Activated T-helper 2 cell treated with anti-CD3 and anti-CD28 coated beads, Interferon-gamma antibody, Interleukin-2, Interleukin-4, amounts not matched to agents 10 μg/mL and 5 μg/mL and 100 μg/mL, durations not matched to agents 14 hours and 24 hours and 36 hours (primary cell): ENCODE data around the gene CLCN6. TPM values are rescaled to one million over a fixed set of nuclear protein-coding genes. Genes with fewer than 3 reads are reported as not detected.
A peak's percentile ranks its signal among the peaks of the same experiment; 100 is the strongest.

Experiments
- DNase-seq: peaks from one replicate; pipeline ENCODE4 v3.0.0; 2021; ENCODE audit warnings: low spot score
- H3K27ac Mint-ChIP-seq: one replicate; pipeline ENCODE4 v1.8.0; 2021; ENCODE audit warnings: mixed read lengths
- H3K27me3 Mint-ChIP-seq: one replicate; pipeline ENCODE4 v1.8.0; 2021; ENCODE audit warnings: low read depth, mixed read lengths
- H3K36me3 Mint-ChIP-seq: one replicate; pipeline ENCODE4 v1.8.0; 2021; ENCODE audit warnings: low read depth, mixed read lengths
- H3K4me1 Mint-ChIP-seq: one replicate; pipeline ENCODE4 v1.8.0; 2021; ENCODE audit warnings: low read depth, mixed read lengths
- H3K4me3 Mint-ChIP-seq: one replicate; pipeline ENCODE4 v1.8.0; 2021; ENCODE audit warnings: low read depth, mild to moderate bottlenecking, moderate library complexity, mixed read lengths
- H3K9me3 Mint-ChIP-seq: one replicate; pipeline ENCODE4 v1.8.0; 2021; ENCODE audit warnings: mixed read lengths
- intact Hi-C: fragments of 100-400 bp; cut with micrococcal nuclease; formaldehyde crosslinking; loops from one replicate; pipeline ENCODE4 v1.15.1; 2023
- total RNA-seq: library from RNA; stranded (reverse); gene quantifications from 2 replicates; pipeline ENCODE4 v1.2.3, GENCODE V29; 2022

Gene CLCN6
- total RNA-seq, 1 donor from 2014 or later, result 18.8 TPM

DNA sequence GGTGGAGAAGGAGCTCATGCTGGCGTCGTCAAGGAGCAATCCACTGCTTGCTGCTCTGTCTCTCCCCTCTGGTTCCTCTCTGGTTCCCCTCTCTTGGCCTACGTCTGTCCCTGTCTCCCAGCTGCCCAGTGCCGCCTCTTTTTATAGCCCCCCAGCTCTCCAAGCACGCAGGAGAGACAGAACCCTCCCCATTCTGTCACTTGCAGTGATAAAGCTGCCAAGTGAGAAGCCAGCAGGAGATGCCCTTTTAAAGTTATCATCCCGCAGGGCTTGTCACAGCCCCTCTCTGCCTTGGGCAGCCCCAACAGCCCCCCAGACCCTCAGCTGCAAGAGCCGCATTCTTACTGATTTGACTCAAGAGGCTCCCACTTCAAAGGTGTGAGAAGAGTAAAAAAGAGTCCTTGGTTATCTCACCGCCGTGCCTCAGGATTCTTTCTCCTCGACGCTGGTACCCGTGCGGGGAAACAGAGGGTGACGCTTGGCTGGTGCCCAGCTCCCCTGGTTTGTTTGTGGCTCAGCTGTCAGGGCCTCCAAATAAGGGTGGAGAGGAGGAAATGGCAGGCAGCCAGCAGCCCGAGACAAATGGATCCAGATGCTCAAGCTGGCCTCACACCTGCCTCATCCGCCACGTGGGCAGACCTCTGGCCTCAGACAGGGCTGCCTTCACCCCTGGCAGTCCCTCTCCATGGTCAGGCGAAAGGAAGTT is 41.8 kb downstream of the CLCN6 start, which contains the start of gene NPPA:
Gene NPPA (minus strand): TSS at position 117 of the 706 bp plus-strand sequence. CDS start 99 bp downstream, at position 18.
- intact Hi-C loops, result no loop called here
- no peak for DNase-seq
- no peaks in the 10 kb centered on the region for H3K9me3 Mint-ChIP-seq
- H3K27me3 Mint-ChIP-seq, result peaks cover 8% of the 10 kb centered on the region
- peaks cover 15% of the 10 kb centered on the region for H3K36me3 Mint-ChIP-seq
- H3K4me1 Mint-ChIP-seq, result no peaks in the 10 kb centered on the region
- no peak within 1 kb of the TSS for H3K27ac Mint-ChIP-seq
- no peak within 1 kb of the TSS for H3K4me3 Mint-ChIP-seq

GRCh38 chr1:11848373-11848700 is 42.3 kb downstream of the CLCN6 start:
- no peaks in the 10 kb centered on the region for H3K9me3 Mint-ChIP-seq
- no peak overlapping the region for H3K4me3 Mint-ChIP-seq
- no peaks in the 10 kb centered on the region for H3K4me1 Mint-ChIP-seq
- peaks cover 10% of the 10 kb centered on the region for H3K27me3 Mint-ChIP-seq
- intact Hi-C loops, result no loop called here
- DNase-seq, result no peak
- H3K27ac Mint-ChIP-seq, result no peak overlapping the region
- H3K36me3 Mint-ChIP-seq, result peaks cover 14% of the 10 kb centered on the region

DNA sequence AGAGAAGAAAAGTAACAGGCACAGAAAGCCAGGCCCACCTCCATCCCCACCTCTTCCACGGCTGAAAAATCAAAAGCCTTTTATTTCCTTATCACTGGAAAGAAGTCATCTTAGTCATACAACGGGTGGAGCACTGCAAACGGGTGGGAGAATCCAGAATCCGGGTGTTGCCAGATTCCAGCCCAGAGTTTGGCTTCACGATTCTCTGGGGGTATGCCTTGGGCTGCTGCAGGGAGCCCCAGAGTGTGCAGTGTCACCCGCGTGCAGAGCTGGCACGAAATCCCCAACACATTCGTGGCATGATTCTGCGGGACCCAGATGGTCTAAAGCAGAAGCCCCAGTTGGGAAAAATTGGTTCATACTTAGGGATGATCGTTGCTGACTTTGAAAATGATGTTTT is 44.2 kb downstream of the CLCN6 start:
- Mint-ChIP-seq H3K4me3 (no peak overlapping the region), H3K9me3 (no peaks in the 10 kb centered on the region), H3K27me3 (peaks cover 10% of the 10 kb centered on the region), H3K27ac (no peak overlapping the region), H3K4me1 (no peaks in the 10 kb centered on the region), H3K36me3 (peaks cover 5% of the 10 kb centered on the region)
- DNase-seq, result no peak
- intact Hi-C loops, result no loop called here

- Mint-ChIP-seq H3K27me3 (peaks cover 10% of the 10 kb centered on the region), H3K4me1 (no peaks in the 10 kb centered on the region), H3K4me3 (no peak overlapping the region), H3K9me3 (no peaks in the 10 kb centered on the region), H3K36me3 (no peaks in the 10 kb centered on the region), H3K27ac (no peak overlapping the region)
- intact Hi-C loops, result no loop called here
- no peak for DNase-seq
These were observed 45.2 kb downstream of the CLCN6 start for GRCh38 chr1:11851180-11851579.

- DNase-seq, result no peak
- Mint-ChIP-seq H3K4me3 (no peak overlapping the region), H3K27me3 (peaks cover 21% of the 10 kb centered on the region), H3K9me3 (no peaks in the 10 kb centered on the region), H3K4me1 (no peaks in the 10 kb centered on the region), H3K36me3 (no peaks in the 10 kb centered on the region), H3K27ac (no peak overlapping the region)
- intact Hi-C loops, result no loop called here
These were observed 48.5 kb downstream of the CLCN6 start for GRCh38 chr1:11854519-11854918.

DNA sequence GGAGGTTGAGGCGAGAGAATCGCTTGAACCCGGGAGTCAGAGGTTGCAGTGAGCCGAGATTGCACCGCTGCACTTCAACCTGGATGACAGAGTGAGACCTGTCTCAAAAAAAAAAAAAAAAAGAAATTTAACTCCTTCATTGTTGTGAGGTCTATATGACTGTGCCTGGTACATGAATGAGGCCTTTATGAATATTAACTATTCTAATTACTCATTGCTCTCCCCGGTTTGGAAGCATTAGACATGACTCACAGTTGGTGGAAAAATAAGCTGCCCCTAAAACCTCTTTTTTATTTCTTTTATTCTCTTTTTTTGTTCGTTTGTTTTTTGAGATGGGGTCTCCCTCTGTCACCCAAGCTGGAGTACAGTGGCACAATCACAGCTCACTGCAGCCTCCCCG is 49.4 kb downstream of the CLCN6 start:
- no peaks in the 10 kb centered on the region for H3K9me3 Mint-ChIP-seq
- intact Hi-C loops, result no loop called here
- H3K4me3 Mint-ChIP-seq, result no peak overlapping the region
- no peaks in the 10 kb centered on the region for H3K36me3 Mint-ChIP-seq
- no peak overlapping the region for H3K27ac Mint-ChIP-seq
- H3K27me3 Mint-ChIP-seq, result peaks cover 29% of the 10 kb centered on the region
- no peaks in the 10 kb centered on the region for H3K4me1 Mint-ChIP-seq
- DNase-seq, result no peak

GRCh38 chr1:11856698-11857097 is 50.7 kb downstream of the CLCN6 start:
- Mint-ChIP-seq H3K36me3 (no peaks in the 10 kb centered on the region), H3K27me3 (peaks cover 31% of the 10 kb centered on the region), H3K27ac (no peak overlapping the region), H3K4me3 (no peak overlapping the region), H3K4me1 (no peaks in the 10 kb centered on the region), H3K9me3 (no peaks in the 10 kb centered on the region)
- DNase-seq, result no peak
- intact Hi-C loops, result no loop called here

- H3K4me3 Mint-ChIP-seq, result no peak overlapping the region
- no peaks in the 10 kb centered on the region for H3K9me3 Mint-ChIP-seq
- no peak overlapping the region for H3K27ac Mint-ChIP-seq
- intact Hi-C loops, result no loop called here
- H3K27me3 Mint-ChIP-seq, result peaks cover 31% of the 10 kb centered on the region
- no peaks in the 10 kb centered on the region for H3K4me1 Mint-ChIP-seq
- H3K36me3 Mint-ChIP-seq, result no peaks in the 10 kb centered on the region
- DNase-seq, result no peak
These were observed 51.3 kb downstream of the CLCN6 start for GRCh38 chr1:11857164-11857851.

- peaks cover 32% of the 10 kb centered on the region for H3K27me3 Mint-ChIP-seq
- intact Hi-C loops, result no loop called here
- H3K36me3 Mint-ChIP-seq, result no peaks in the 10 kb centered on the region
- no peak overlapping the region for H3K4me3 Mint-ChIP-seq
- DNase-seq, result no peak
- no peaks in the 10 kb centered on the region for H3K4me1 Mint-ChIP-seq
- no peaks in the 10 kb centered on the region for H3K9me3 Mint-ChIP-seq
- no peak overlapping the region for H3K27ac Mint-ChIP-seq
These were observed 52.2 kb downstream of the CLCN6 start for GRCh38 chr1:11858158-11858557.

- H3K27ac Mint-ChIP-seq, result no peak within 1 kb of the TSS
- intact Hi-C loops, result no loop called here
- peaks cover 32% of the 10 kb centered on the region for H3K27me3 Mint-ChIP-seq
These were observed 52.6 kb downstream of the CLCN6 start, which contains the start of gene NPPB for GRCh38 chr1:11858613-11858967. TSS of gene NPPB (minus strand) at chr1:11858945. CDS start at chr1:11858833, 112 bp downstream.

DNA sequence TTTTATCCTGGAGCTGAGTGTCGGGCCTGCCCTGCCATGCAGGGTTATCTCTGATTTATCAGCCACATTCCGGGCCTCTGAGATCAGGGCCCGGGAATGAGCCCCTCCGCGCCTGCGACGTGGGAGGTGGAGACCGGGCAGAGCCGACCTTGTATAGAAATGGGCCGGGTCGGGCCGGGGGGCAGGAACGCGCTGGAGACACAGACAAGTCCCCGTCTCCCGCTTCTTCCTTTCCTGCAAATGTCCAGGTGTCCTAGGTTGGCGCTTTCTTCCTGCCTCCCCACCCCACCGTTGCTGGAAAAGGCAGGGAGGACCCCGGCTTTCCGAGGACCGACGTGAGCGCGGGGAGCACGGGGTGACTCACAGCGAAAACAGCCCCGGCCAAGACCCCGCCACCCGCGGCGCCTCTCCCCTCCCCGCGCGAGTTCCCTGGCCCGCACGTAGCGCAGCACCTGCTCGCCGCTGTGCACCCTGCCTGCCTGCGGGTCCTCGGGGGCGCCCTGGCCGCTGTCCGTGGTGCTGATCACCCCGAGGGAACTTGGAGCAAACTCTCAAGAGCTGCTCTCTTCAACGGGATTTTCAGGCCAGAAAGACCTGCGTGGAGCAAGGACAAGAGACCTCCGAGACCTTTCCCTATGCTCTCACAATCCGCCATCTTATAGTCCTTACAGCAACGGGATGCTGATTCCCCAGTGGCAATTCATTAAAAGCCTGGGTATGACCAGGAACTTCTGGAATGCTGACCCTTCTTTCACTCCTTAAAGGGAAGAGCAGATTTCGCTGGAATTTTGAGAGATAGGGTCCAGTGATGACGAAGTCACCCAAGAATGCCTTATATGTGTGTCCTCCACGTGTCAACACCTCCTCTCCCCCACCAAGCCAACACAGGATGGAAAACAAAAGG is 53.2 kb downstream of the CLCN6 start:
- intact Hi-C loops, result no loop called here
- Mint-ChIP-seq H3K9me3 (no peaks in the 10 kb centered on the region), H3K4me3 (no peak overlapping the region), H3K27me3 (peaks cover 32% of the 10 kb centered on the region), H3K36me3 (no peaks in the 10 kb centered on the region), H3K4me1 (no peaks in the 10 kb centered on the region), H3K27ac (no peak overlapping the region)
- DNase-seq, result peak; percentile 62

More at GRCh38 chr1:11858613-11858967, 52.6 kb downstream of the CLCN6 start, which contains the start of gene NPPB:
- H3K4me3 Mint-ChIP-seq, result no peak within 1 kb of the TSS
- DNase-seq, result no peak
- no peaks in the 10 kb centered on the region for H3K36me3 Mint-ChIP-seq
- no peaks in the 10 kb centered on the region for H3K4me1 Mint-ChIP-seq
- H3K9me3 Mint-ChIP-seq, result no peaks in the 10 kb centered on the region

DNA sequence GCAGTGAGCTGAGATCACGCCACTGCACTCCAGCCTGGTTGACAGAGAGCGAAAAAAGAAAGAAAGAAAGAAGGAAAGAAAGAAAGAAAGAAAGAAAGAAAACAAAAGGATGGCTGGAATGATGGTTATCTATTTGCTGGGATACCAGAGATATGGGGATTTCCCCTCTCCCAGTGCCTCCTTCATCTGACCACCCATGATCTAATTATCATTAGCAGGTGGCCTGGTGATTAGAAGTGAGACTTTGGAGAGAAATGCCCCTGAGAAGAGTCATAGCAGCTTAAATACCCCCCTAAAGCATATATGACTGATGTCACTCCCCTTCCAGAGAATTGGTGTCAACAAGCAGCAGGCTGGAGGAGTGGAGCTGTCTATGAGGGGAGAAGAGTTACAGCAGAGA is 54.1 kb downstream of the CLCN6 start:
- peaks cover 32% of the 10 kb centered on the region for H3K27me3 Mint-ChIP-seq
- H3K27ac Mint-ChIP-seq, result no peak overlapping the region
- no peaks in the 10 kb centered on the region for H3K4me1 Mint-ChIP-seq
- intact Hi-C loops, result no loop called here
- no peak for DNase-seq
- no peaks in the 10 kb centered on the region for H3K36me3 Mint-ChIP-seq
- H3K4me3 Mint-ChIP-seq, result no peak overlapping the region
- H3K9me3 Mint-ChIP-seq, result no peaks in the 10 kb centered on the region

GRCh38 chr1:11860587-11860986 is 54.6 kb downstream of the CLCN6 start:
- H3K4me1 Mint-ChIP-seq, result no peaks in the 10 kb centered on the region
- intact Hi-C loops, result no loop called here
- no peaks in the 10 kb centered on the region for H3K9me3 Mint-ChIP-seq
- peaks cover 32% of the 10 kb centered on the region for H3K27me3 Mint-ChIP-seq
- no peak overlapping the region for H3K27ac Mint-ChIP-seq
- DNase-seq, result no peak
- H3K4me3 Mint-ChIP-seq, result no peak overlapping the region
- no peaks in the 10 kb centered on the region for H3K36me3 Mint-ChIP-seq
